Neuronal stem cell (in vitro differentiated cells): ENCODE data around the gene CILP2.
A peak's percentile ranks its signal among the peaks of the same experiment; 100 is the strongest.

Source experiments
- DNase-seq: peaks from one replicate; pipeline ENCODE4 v3.0.0-alpha.2; 2013; ENCODE audit warnings: low spot score
- H2AFZ ChIP-seq: one replicate; pipeline ENCODE4 v1.6.1; 2013; ENCODE audit warnings: mild to moderate bottlenecking, low read length, inconsistent platforms
- H2AK5ac ChIP-seq: 2 replicates; pipeline ENCODE4 v1.6.1; 2013; ENCODE audit warnings: low read depth, mild to moderate bottlenecking, inconsistent platforms, low read length, moderate library complexity, mixed read lengths
- H2BK120ac ChIP-seq: 2 replicates; pipeline ENCODE4 v1.6.1; 2013; ENCODE audit warnings: low read depth, mild to moderate bottlenecking, inconsistent platforms, low read length, moderate library complexity, mixed read lengths
- H2BK12ac ChIP-seq: one replicate; pipeline ENCODE4 v1.6.1; 2013; ENCODE audit warnings: low read length, inconsistent platforms
- H2BK15ac ChIP-seq: 2 replicates; pipeline ENCODE4 v1.6.1; 2013; ENCODE audit warnings: mild to moderate bottlenecking, low read length, inconsistent platforms, mixed read lengths
- H2BK5ac ChIP-seq: one replicate; pipeline ENCODE4 v1.6.1; 2013; ENCODE audit warnings: inconsistent platforms, mild to moderate bottlenecking, low read length, moderate library complexity
- H3K14ac ChIP-seq: one replicate; pipeline ENCODE4 v1.6.1; 2013; ENCODE audit warnings: low read length, inconsistent platforms
- H3K18ac ChIP-seq: 2 replicates; pipeline ENCODE4 v1.6.1; 2013; ENCODE audit warnings: low read length, inconsistent platforms
- H3K23ac ChIP-seq: 2 replicates; pipeline ENCODE4 v1.6.1; 2013; ENCODE audit warnings: low read depth, mild to moderate bottlenecking, mixed read lengths, low read length, inconsistent platforms; ENCODE audit not compliant: poor library complexity
- H3K27ac ChIP-seq: replicated peaks from 3 replicates; pipeline ENCODE4 v1.5.1; 2013; ENCODE audit warnings: low read length, inconsistent platforms
- H3K27me3 ChIP-seq, 3 experiments: 2 replicates each; pipeline ENCODE4 v1.6.1; 2013; ENCODE audit warnings: low read length in 3 of 3, mild to moderate bottlenecking in 2 of 3, inconsistent platforms in 1 of 3, low read depth in 1 of 3, mixed read lengths in 1 of 3, moderate library complexity in 1 of 3; ENCODE audit not compliant: control insufficient read depth in 3 of 3, insufficient read depth in 3 of 3
- H3K36me3 ChIP-seq, 2 donors: replicated peaks in 1 of 2; 2 replicates each; pipeline ENCODE4 v1.6.1; 2013; ENCODE audit warnings: low read length in 2 of 2; ENCODE audit not compliant: control insufficient read depth in 2 of 2, insufficient read depth in 2 of 2
- H3K4ac ChIP-seq: 2 replicates; pipeline ENCODE4 v1.6.1; 2013; ENCODE audit warnings: inconsistent platforms, mild to moderate bottlenecking, low read length, moderate library complexity
- H3K4me1 ChIP-seq, 2 donors: 1 replicate in 1 of 2; 2 replicates in 1 of 2; pipeline ENCODE4 v1.6.1; 2013; ENCODE audit warnings: low read length in 2 of 2, low read depth in 1 of 2; ENCODE audit not compliant: control insufficient read depth in 2 of 2, insufficient read depth in 1 of 2
- H3K4me2 ChIP-seq: one replicate; pipeline ENCODE4 v1.6.1; 2013; ENCODE audit warnings: mild to moderate bottlenecking, low read length, inconsistent platforms; ENCODE audit not compliant: insufficient read depth, poor library complexity, severe bottlenecking
- H3K4me3 ChIP-seq, 2 donors: 2 replicates each; pipeline ENCODE4 v1.5.1; 2013; ENCODE audit warnings: low read length in 2 of 2, mild to moderate bottlenecking in 2 of 2, inconsistent platforms in 1 of 2, moderate library complexity in 1 of 2
- H3K79me1 ChIP-seq: one replicate; pipeline ENCODE4 v1.6.1; 2013; ENCODE audit warnings: low read depth, mild to moderate bottlenecking, inconsistent platforms, low read length, moderate library complexity
- H3K9ac ChIP-seq: one replicate; pipeline ENCODE4 v1.6.1; 2013; ENCODE audit warnings: mild to moderate bottlenecking, low read depth, low read length, inconsistent platforms; ENCODE audit not compliant: poor library complexity
- H3K9me3 ChIP-seq, 2 donors: replicated peaks in 1 of 2; 2 replicates each; pipeline versions ENCODE3 to v1.6.1; 2013; ENCODE audit warnings: low read length in 2 of 2, mild to moderate bottlenecking in 2 of 2, inconsistent platforms in 1 of 2, low read depth in 1 of 2, mixed read lengths in 1 of 2, moderate library complexity in 1 of 2; ENCODE audit not compliant: control insufficient read depth in 2 of 2, insufficient read depth in 1 of 2
- H4K8ac ChIP-seq: one replicate; pipeline ENCODE4 v1.6.1; 2013; ENCODE audit warnings: low read depth, mild to moderate bottlenecking, inconsistent platforms, low read length, moderate library complexity
- H4K91ac ChIP-seq: one replicate; pipeline ENCODE4 v1.6.1; 2013; ENCODE audit warnings: low read length, low read depth, mild to moderate bottlenecking, inconsistent platforms; ENCODE audit not compliant: poor library complexity
- WGBS, 2 donors: extraction: QIAGEN DNeasy Blood & Tissue Kit; methylation state at CpG; one replicate each; pipeline ENCODE4 v1.1.7; 2013; ENCODE audit warnings: missing lambda C conversion rate in 2 of 2, mixed read lengths in 1 of 2; ENCODE audit not compliant: insufficient read length in 2 of 2, insufficient replicate concordance in 1 of 2; ENCODE audit errors: extremely low coverage in 2 of 2; 5-methylcytosine and 5-hydroxymethylcytosine counted together

CILP2 gene

DNA sequence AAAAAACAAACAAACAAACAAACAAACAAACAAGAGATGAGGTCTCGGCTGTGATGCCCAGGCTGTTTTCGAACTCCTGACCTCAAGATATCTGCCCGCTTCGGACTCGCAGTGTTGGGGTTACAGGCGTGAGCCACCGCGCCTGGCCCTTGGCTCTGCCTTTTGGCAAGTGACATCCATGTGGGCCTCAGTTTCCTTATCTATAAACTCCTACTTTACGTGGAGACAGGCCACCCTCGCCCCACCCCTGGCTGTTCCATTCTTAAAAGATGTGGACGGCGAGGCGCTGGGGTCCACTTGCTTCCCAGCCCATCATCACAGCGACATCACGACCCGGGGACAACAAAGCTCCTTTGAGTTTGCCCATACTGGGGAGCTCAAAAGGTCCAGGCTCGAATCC is 24.4 kb upstream of the CILP2 start:
- Histone ChIP-seq H3K23ac (no peak overlapping the region), H3K14ac (no peak overlapping the region), H3K36me3 (peaks cover 0 to 16% of the 10 kb centered on the region in 2 donors), H3K79me1 (peaks cover 5% of the 10 kb centered on the region), H2AFZ (no peak overlapping the region), H3K27me3 (no peaks in the 10 kb centered on the region), H3K27ac (no peak overlapping the region), H3K4me3 (no peak overlapping the region), H3K4me1 (peaks cover 3 to 4% of the 10 kb centered on the region in 2 donors), H4K91ac (no peak overlapping the region), H2BK15ac (no peak overlapping the region), H3K18ac (no peak overlapping the region), H2BK120ac (no peak overlapping the region), H2BK5ac (no peak overlapping the region), H4K8ac (no peak overlapping the region), H3K4ac (no peak overlapping the region), H3K9ac (peak overlapping the region; percentile 12), H3K9me3 (peaks cover 5% of the 10 kb centered on the region in 2 donors), H2AK5ac (no peak overlapping the region), H2BK12ac (no peak overlapping the region), H3K4me2 (no peak overlapping the region)
- no peak for DNase-seq
- no CpG with 5 or more reads among the region's 17 CpGs for WGBS, 2 donors

DNA sequence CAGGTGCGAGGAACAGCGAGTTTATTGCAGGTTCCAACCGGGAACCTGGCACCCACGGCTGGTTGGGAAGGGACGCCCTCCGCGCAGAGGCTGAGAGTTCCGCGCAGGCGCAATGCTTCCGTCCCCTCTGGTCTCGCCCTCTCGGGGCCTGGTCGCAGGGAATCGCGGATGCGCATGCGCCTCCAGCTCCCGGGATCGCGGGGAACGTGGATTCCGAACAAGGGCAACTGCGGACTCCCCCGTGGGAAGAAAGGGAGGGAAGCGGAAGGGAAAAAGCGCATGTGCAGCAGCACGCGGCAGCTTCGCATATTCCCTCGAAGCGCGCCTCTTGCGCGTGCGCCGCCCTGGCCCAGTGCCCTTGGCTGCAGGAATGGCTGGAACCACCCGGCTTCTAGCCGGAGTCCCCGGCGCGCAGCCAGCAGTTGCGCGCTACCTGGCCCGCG is 23.8 kb upstream of the CILP2 start:
- no CpG with 5 or more reads among the region's 46 CpGs for WGBS, 2 donors
- Histone ChIP-seq H3K4me1 (peaks cover 3 to 4% of the 10 kb centered on the region in 2 donors), H3K27ac (no peak overlapping the region), H3K4ac (no peak overlapping the region), H3K4me2 (no peak overlapping the region), H3K14ac (no peak overlapping the region), H2BK12ac (no peak overlapping the region), H2BK120ac (no peak overlapping the region), H4K91ac (no peak overlapping the region), H2AFZ (no peak overlapping the region), H2BK15ac (no peak overlapping the region), H3K9me3 (peaks cover 5% of the 10 kb centered on the region in 2 donors), H3K23ac (no peak overlapping the region), H3K27me3 (no peaks in the 10 kb centered on the region), H3K4me3 (no peak overlapping the region), H4K8ac (no peak overlapping the region), H2AK5ac (no peak overlapping the region), H3K79me1 (peaks cover 8% of the 10 kb centered on the region), H2BK5ac (no peak overlapping the region), H3K18ac (no peak overlapping the region), H3K9ac (no peak overlapping the region), H3K36me3 (peaks cover 3 to 17% of the 10 kb centered on the region in 2 donors)
- DNase-seq, result no peak

- peak within 1 kb of the TSS; percentile 92 for H4K8ac ChIP-seq
- peak within 1 kb of the TSS; percentile 95 for H3K23ac ChIP-seq
- no peak within 1 kb of the TSS for H3K27ac ChIP-seq
- peak within 1 kb of the TSS; percentile 69 for H3K18ac ChIP-seq
- H3K4me1 ChIP-seq, result peaks cover 3 to 4% of the 10 kb centered on the region in 2 donors
- H2AK5ac ChIP-seq, result peak within 1 kb of the TSS; percentile 90
- no peak within 1 kb of the TSS for H2BK12ac ChIP-seq
- peak within 1 kb of the TSS; percentile 66 for H2BK5ac ChIP-seq
- H3K4me2 ChIP-seq, result peak within 1 kb of the TSS; percentile 72
- no peak within 1 kb of the TSS for H4K91ac ChIP-seq
- H3K14ac ChIP-seq, result peak within 1 kb of the TSS; percentile 38
- H3K4me3 ChIP-seq, result peak within 1 kb of the TSS; percentile 80 to 99
- peak within 1 kb of the TSS; percentile 82 for H3K9ac ChIP-seq
- peak within 1 kb of the TSS; percentile 93 for H2AFZ ChIP-seq
- peak within 1 kb of the TSS; percentile 7 for H2BK120ac ChIP-seq
- peaks cover 8% of the 10 kb centered on the region for H3K79me1 ChIP-seq
- H3K9me3 ChIP-seq, result peaks cover 5% of the 10 kb centered on the region in 2 donors
- no peak for DNase-seq
- H3K36me3 ChIP-seq, result peaks cover 7 to 25% of the 10 kb centered on the region in 2 donors
- no CpG with 5 or more reads among the region's 74 CpGs for WGBS, 2 donors
- H3K27me3 ChIP-seq, result no peaks in the 10 kb centered on the region
- H3K4ac ChIP-seq, result no peak within 1 kb of the TSS
- no peak within 1 kb of the TSS for H2BK15ac ChIP-seq
Measured at GRCh38 chr19:19514881-19515641, 23.0 kb upstream of the CILP2 start, which contains the start of gene TSSK6. TSS of gene TSSK6 (minus strand) at chr19:19515548. CDS start at chr19:19515427, 121 bp downstream.
